IgD-negative memory B cell (primary cell): Measurements from ENCODE around the gene GSDME. TPM values are rescaled to one million over a fixed set of nuclear protein-coding genes. Genes with fewer than 3 reads are reported as not detected.
A peak's percentile ranks its signal among the peaks of the same experiment; 100 is the strongest.

ENCODE experiments used
- H3K27ac Mint-ChIP-seq, 3 donors: one replicate each; pipeline ENCODE4 v1.8.0; 2020 to 2022; ENCODE audit warnings: mild to moderate bottlenecking in 3 of 3, mixed read lengths in 3 of 3, moderate library complexity in 1 of 3
- H3K27me3 Mint-ChIP-seq: one replicate; pipeline ENCODE4 v1.8.0; 2021; ENCODE audit warnings: mixed read lengths
- H3K36me3 Mint-ChIP-seq: one replicate; pipeline ENCODE4 v1.8.0; 2020; ENCODE audit warnings: mild to moderate bottlenecking, mixed read lengths
- H3K4me1 Mint-ChIP-seq, 3 donors: one replicate each; pipeline ENCODE4 v1.8.0; 2020 to 2022; ENCODE audit warnings: mixed read lengths in 3 of 3, mild to moderate bottlenecking in 1 of 3
- H3K4me3 Mint-ChIP-seq, 4 donors: one replicate each; pipeline ENCODE4 v1.8.0; 2020 to 2022; ENCODE audit warnings: mild to moderate bottlenecking in 4 of 4, mixed read lengths in 4 of 4, moderate library complexity in 3 of 4
- H3K9me3 Mint-ChIP-seq, 3 donors: one replicate each; pipeline ENCODE4 v1.8.0; 2020 to 2021; ENCODE audit warnings: mixed read lengths in 3 of 3, mild to moderate bottlenecking in 1 of 3
- polyA plus RNA-seq: library from polyadenylated mRNA; unstranded; fragments of 300-500 nt; fragmentation: Illumina TruSeq; gene quantifications from one replicate; pipeline ENCODE4 v1.2.3, GENCODE V29; 2021

GSDME gene
- polyA plus RNA-seq, 1 donor from 2014 or later = 4.6 TPM

- peaks cover 3% of the 10 kb centered on the region for H3K36me3 Mint-ChIP-seq
- peak overlapping the region in 3 of 4 donors; percentile 8 to 81 (median 81) for H3K4me3 Mint-ChIP-seq
- H3K9me3 Mint-ChIP-seq = no peaks in the 10 kb centered on the region
- H3K4me1 Mint-ChIP-seq = peaks cover 22 to 54% (median 38%) of the 10 kb centered on the region in 3 donors
- H3K27me3 Mint-ChIP-seq = peaks cover 10% of the 10 kb centered on the region
- H3K27ac Mint-ChIP-seq = peak overlapping the region in 1 of 3 donors; percentile 2
These were observed 41.4 kb downstream of the GSDME start for GRCh38 chr7:24715661-24716479.

DNA sequence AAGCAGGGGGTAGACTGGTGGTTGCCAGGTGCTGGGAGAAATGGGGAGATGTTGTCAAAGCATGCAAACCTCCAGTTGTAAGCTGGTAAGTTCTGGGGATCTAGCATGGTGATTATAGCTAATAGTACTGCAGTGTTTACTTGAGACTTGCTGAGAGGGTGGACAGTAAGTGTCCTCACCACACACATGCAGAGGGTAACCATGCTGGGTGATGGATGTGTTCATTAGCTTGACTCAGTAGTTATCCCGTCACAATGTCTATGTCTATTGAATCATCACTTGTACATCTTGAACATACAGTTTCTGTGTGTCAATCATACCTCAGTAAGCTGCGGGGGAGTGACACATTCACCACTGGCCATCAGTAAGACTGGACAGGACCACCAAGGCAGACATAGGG is 42.1 kb downstream of the GSDME start:
- Mint-ChIP-seq H3K9me3 (no peaks in the 10 kb centered on the region), H3K27me3 (peaks cover 8% of the 10 kb centered on the region), H3K4me3 (peak overlapping the region in 2 of 4 donors; percentile 81), H3K27ac (peak overlapping the region in 1 of 3 donors; percentile 2), H3K4me1 (peaks cover 19 to 49% (median 34%) of the 10 kb centered on the region in 3 donors), H3K36me3 (peaks cover 3% of the 10 kb centered on the region)

GRCh38 chr7:24714676-24715010 is 42.6 kb downstream of the GSDME start:
- Mint-ChIP-seq H3K36me3 (peaks cover 4% of the 10 kb centered on the region), H3K9me3 (no peaks in the 10 kb centered on the region), H3K4me1 (peaks cover 15 to 45% (median 29%) of the 10 kb centered on the region in 3 donors), H3K27me3 (peaks cover 8% of the 10 kb centered on the region), H3K27ac (no peak overlapping the region), H3K4me3 (no peak overlapping the region)

- H3K4me3 Mint-ChIP-seq = no peak overlapping the region
- peaks cover 4% of the 10 kb centered on the region for H3K36me3 Mint-ChIP-seq
- H3K9me3 Mint-ChIP-seq = no peaks in the 10 kb centered on the region
- H3K4me1 Mint-ChIP-seq = peaks cover 12 to 39% (median 27%) of the 10 kb centered on the region in 3 donors
- peaks cover 8% of the 10 kb centered on the region for H3K27me3 Mint-ChIP-seq
- peak overlapping the region in 1 of 3 donors; percentile 73 for H3K27ac Mint-ChIP-seq
These were observed 43.2 kb downstream of the GSDME start for GRCh38 chr7:24713850-24714675.

DNA sequence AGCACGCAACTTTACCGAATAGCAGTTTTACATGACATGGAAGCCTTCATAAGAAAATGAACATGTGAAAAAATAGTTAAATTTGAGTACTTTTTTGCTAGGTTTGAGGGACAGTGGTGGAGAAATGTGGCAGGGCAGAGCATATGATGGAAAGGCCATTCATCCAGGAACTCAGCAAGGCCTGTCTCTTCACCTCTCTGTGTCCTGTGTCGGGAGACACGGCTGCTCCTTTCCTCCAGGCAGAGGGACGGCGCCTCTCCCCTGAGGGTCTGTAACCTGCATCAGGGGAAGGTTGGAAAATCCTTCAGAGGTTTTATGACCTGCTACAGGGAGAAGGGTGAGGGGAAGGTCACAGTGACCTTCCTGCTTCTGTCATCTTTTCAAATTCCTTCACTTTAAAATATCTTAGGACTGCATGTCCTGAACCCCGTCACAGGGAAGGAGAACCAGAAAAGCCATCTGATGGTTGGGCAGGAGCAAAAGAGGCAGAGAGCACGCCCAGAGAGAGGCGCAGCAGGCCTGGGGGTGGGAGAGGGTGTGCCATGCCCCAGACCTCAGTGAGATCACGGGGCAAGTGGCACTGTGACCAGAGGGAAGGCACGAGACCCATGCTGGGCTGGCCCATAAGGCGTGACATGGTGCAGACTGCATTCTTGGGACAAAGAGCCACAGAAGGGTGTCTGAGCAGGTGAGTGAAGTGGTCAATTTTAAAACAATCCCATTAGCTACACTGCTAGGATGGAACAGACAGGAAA is 44.0 kb downstream of the GSDME start:
- H3K9me3 Mint-ChIP-seq = no peaks in the 10 kb centered on the region
- H3K27me3 Mint-ChIP-seq = peaks cover 8% of the 10 kb centered on the region
- H3K4me1 Mint-ChIP-seq = peaks cover 8 to 31% (median 20%) of the 10 kb centered on the region in 3 donors
- no peak overlapping the region for H3K4me3 Mint-ChIP-seq
- H3K36me3 Mint-ChIP-seq = peaks cover 8% of the 10 kb centered on the region
- no peak overlapping the region for H3K27ac Mint-ChIP-seq

DNA sequence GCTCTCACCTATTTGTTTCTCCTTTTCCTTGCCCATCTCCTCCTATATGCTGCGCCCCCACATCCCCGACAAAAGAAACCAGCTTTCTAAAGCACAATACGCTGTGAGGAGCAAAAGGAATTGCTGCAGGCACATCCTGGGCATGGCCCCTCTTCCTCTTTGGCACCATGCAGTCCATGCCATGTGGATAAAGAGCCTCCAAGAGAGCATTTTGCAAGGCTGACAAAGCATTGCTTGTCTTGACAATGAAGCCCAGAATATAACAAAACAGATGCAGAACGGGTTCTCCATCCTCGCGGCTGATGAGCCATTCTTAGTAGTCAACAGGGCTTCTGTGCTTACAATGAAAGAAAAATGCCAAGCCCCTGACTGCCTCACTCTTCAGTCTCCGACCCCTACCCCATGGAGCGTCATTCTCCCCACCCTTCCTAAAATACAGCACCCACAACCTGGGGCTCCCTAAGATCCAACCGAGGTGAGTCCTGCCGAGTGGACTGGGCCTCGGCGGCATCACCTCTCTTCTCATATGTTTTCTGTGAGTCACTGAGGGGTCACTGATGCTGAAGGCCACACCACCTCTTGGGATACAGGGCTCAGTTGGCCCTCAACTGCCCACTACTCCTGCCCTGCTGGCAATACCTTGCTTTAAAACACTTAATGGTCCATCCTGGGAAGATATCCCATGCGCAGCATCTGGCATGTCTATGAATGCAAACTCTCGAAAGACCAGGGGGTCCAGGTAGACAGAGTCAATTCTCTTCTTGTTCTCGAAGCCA is 47.5 kb downstream of the GSDME start:
- H3K27ac Mint-ChIP-seq = no peak overlapping the region
- peaks cover 8 to 11% (median 8%) of the 10 kb centered on the region in 3 donors for H3K4me1 Mint-ChIP-seq
- peaks cover 14% of the 10 kb centered on the region for H3K36me3 Mint-ChIP-seq
- H3K9me3 Mint-ChIP-seq = no peaks in the 10 kb centered on the region
- H3K27me3 Mint-ChIP-seq = peaks cover 1% of the 10 kb centered on the region
- H3K4me3 Mint-ChIP-seq = no peak overlapping the region

DNA sequence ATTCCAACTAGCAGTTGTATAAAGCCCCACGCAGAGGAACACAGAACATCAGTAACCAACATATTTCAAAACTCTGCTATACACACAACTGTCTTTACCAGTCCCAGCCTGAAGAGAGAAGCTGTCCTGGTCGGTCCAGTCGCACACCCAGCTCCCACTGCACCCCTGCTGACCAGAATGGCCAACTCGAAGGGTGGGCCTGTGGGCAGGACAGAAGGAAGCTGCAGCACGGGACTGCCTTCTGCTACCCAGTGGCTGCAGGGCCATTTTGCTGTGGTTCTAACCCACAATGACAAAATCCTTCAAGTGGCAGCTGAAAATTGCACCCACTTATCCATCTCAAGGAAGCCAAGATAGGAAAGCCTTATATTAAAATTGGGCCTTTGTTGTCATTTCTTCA is 48.2 kb downstream of the GSDME start:
- peak overlapping the region in 1 of 3 donors; percentile 51 for H3K27ac Mint-ChIP-seq
- no peak overlapping the region for H3K4me3 Mint-ChIP-seq
- H3K36me3 Mint-ChIP-seq = peaks cover 12% of the 10 kb centered on the region
- peaks cover 8 to 10% (median 9%) of the 10 kb centered on the region in 3 donors for H3K4me1 Mint-ChIP-seq
- no peaks in the 10 kb centered on the region for H3K27me3 Mint-ChIP-seq
- no peaks in the 10 kb centered on the region for H3K9me3 Mint-ChIP-seq

DNA sequence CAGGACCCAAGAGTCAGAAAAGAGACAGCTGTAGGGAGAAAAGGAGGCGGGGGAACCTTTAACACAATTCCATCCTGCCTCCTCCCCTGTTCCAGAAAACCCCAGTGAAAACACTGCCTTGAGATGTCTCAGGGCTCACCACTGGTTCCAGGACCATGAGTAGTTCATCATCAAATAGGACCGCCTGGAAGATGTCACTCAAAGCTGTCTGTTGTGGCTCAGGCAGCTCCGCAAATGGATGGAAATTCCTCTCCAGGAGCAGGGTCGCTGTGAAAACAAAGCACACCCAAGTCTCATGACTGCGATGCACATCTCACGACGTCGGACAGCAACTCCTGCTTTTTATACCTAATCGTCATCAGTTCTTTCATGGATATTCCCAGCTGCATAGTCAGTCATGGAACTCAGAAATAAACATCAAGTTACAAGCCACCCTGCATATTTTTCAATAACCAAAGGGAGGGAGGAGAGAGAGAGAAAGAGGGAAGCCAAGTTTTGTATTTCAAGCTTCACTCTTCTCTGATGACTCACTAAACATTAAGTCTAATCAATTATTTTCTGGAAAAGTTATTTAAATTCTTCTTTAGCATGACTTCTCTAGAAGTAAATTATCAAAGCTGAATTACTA is 49.2 kb downstream of the GSDME start:
- H3K4me1 Mint-ChIP-seq = peaks cover 8 to 9% (median 8%) of the 10 kb centered on the region in 3 donors
- H3K4me3 Mint-ChIP-seq = no peak overlapping the region
- H3K36me3 Mint-ChIP-seq = peaks cover 13% of the 10 kb centered on the region
- no peak overlapping the region for H3K27ac Mint-ChIP-seq
- H3K27me3 Mint-ChIP-seq = no peaks in the 10 kb centered on the region
- H3K9me3 Mint-ChIP-seq = no peaks in the 10 kb centered on the region

DNA sequence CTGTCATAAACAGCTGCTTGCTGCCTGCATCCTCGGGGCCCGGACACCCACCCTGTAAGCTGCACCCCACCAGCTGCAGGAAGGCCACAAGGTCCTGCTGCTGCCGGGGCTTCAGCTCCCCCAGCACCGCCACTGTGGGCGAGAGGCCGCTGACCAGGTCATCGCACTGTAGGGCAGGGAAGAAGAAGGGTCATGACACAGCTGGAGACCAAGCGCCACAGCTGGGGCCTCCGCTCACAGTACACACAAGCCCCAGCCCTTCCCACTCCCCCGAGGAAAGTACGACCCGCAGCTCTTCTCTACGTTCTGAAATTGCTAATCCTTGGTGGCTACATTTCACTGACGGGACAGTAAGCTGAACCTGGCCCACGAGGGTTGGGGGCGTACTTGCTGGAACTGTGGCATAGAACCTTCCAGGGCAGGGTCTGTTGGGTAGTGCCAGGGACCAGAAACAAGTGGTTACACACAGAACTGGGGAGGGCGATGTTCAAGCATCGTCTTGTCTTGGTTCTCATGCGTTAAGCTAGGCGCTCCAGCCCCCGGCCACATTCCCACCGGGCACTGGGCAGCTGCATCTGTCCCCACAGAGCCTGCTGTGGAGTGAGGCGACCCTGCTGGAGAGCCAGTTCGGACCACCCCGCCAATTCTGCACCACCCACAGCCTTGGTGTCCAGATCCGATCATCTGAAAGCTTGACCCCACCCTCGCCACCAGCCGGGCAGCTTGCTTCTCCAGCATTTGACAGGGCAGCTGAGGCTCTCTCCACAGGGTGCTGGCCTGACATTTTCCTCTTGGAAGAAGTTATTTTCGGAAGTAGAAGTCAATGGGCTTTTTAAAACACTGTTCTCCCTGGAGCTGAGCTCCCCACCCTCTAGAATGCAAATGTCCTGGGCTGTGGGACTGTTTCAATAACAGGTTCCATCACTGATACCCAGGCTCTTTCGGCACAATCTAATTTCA is 50.8 kb downstream of the GSDME start:
- no peak overlapping the region for H3K4me3 Mint-ChIP-seq
- no peak overlapping the region for H3K27ac Mint-ChIP-seq
- H3K9me3 Mint-ChIP-seq = no peaks in the 10 kb centered on the region
- no peaks in the 10 kb centered on the region for H3K27me3 Mint-ChIP-seq
- peaks cover 16% of the 10 kb centered on the region for H3K36me3 Mint-ChIP-seq
- H3K4me1 Mint-ChIP-seq = peaks cover 8 to 9% (median 8%) of the 10 kb centered on the region in 3 donors

GRCh38 chr7:24705461-24705954 is 51.8 kb downstream of the GSDME start:
- Mint-ChIP-seq H3K4me3 (no peak overlapping the region), H3K9me3 (no peaks in the 10 kb centered on the region), H3K27ac (no peak overlapping the region), H3K27me3 (no peaks in the 10 kb centered on the region), H3K4me1 (peaks cover 8 to 9% (median 8%) of the 10 kb centered on the region in 3 donors), H3K36me3 (peaks cover 16% of the 10 kb centered on the region)

GRCh38 chr7:24704311-24704710 is 53.0 kb downstream of the GSDME start:
- Mint-ChIP-seq H3K36me3 (peaks cover 18% of the 10 kb centered on the region), H3K9me3 (no peaks in the 10 kb centered on the region), H3K27me3 (no peaks in the 10 kb centered on the region), H3K4me1 (peaks cover 8 to 9% (median 8%) of the 10 kb centered on the region in 3 donors), H3K4me3 (no peak overlapping the region), H3K27ac (no peak overlapping the region)

DNA sequence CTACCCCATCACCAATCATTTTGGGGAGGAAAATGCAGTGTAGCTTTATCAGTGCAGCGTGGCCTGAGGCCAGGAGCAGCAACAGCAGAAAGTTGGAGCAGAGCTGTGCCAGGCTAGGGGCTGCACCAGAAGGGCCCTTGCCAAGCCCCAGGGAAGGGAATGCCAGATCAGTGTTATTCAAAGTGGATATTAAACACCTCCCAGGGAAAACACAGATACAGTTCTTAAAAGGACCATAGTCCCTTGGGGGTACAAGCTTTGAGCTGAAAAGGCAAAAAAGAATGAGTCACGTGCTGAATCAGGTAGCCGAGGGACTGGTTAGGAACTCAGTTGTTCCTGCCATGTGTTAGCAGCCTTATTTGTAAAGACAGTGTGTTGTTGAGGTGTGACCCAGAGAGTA is 54.0 kb downstream of the GSDME start:
- Mint-ChIP-seq H3K9me3 (no peaks in the 10 kb centered on the region), H3K27me3 (no peaks in the 10 kb centered on the region), H3K27ac (no peak overlapping the region), H3K4me1 (peaks cover 8 to 10% (median 8%) of the 10 kb centered on the region in 3 donors), H3K36me3 (peaks cover 14% of the 10 kb centered on the region), H3K4me3 (no peak overlapping the region)

- Mint-ChIP-seq H3K9me3 (no peaks in the 10 kb centered on the region), H3K27me3 (no peaks in the 10 kb centered on the region), H3K4me3 (no peak overlapping the region), H3K36me3 (peaks cover 14% of the 10 kb centered on the region), H3K27ac (no peak overlapping the region), H3K4me1 (peaks cover 8 to 11% (median 8%) of the 10 kb centered on the region in 3 donors)
These were observed 54.5 kb downstream of the GSDME start for GRCh38 chr7:24702755-24703154.
